HepG2 (cell line): ENCODE measurements around the gene CTXN1. TPM values are rescaled to one million over a fixed set of nuclear protein-coding genes. Genes with fewer than 3 reads are reported as not detected.

Experiments
- ARNT2 ChIP-seq: sonication (generic); formaldehyde crosslinking; IDR thresholded peaks from 2 replicates; pipeline ENCODE4 v1.8.0; 2022; ENCODE audit warnings: mild to moderate bottlenecking, low read depth, missing genetic modification reagents, moderate library complexity
- CHD4 ChIP-seq: fragments of 200-600 bp; sonication (generic); IDR thresholded peaks from 2 replicates; pipeline ENCODE4 v1.7.0; 2017; ENCODE audit warnings: mild to moderate bottlenecking, low read length, borderline replicate concordance
- E2F1 ChIP-seq: sonication (generic); formaldehyde crosslinking; IDR thresholded peaks from 2 replicates; pipeline ENCODE4 v1.5.0; 2020; ENCODE audit warnings: missing genetic modification reagents
- GATA4 ChIP-seq: sonication (generic); IDR thresholded peaks from 2 replicates; pipeline ENCODE4 v1.6.1; 2016; ENCODE audit warnings: antibody characterized with exemption, low read depth, borderline replicate concordance
- HMGXB4 ChIP-seq, 2 experiments: sonication (generic) in 1 of 2; formaldehyde crosslinking in 1 of 2; IDR thresholded peaks; 2 replicates each; pipeline versions ENCODE4 v1.4.0 to v1.6.1; 2018 to 2020; ENCODE audit warnings: missing genetic modification reagents in 2 of 2, borderline replicate concordance in 1 of 2, low read depth in 1 of 2, mild to moderate bottlenecking in 1 of 2, missing biosample characterization in 1 of 2
- ISL2 ChIP-seq: sonication (generic); formaldehyde crosslinking; IDR thresholded peaks from 2 replicates; pipeline ENCODE4 v1.5.0; 2020; ENCODE audit warnings: missing genetic modification reagents
- MAFF ChIP-seq: IDR thresholded peaks from 2 replicates; pipeline ENCODE4 v1.6.1; 2011; ENCODE audit warnings: low read depth, low read length, improper control_type of control experiment
- MTF2 ChIP-seq: sonication (generic); formaldehyde crosslinking; IDR thresholded peaks from 2 replicates; pipeline ENCODE4 v1.5.0; 2020; ENCODE audit warnings: missing genetic modification reagents, borderline replicate concordance
- MYNN ChIP-seq: sonication (generic); formaldehyde crosslinking; IDR thresholded peaks from 2 replicates; pipeline ENCODE4 v1.4.0; 2020; ENCODE audit warnings: mild to moderate bottlenecking, low read depth, missing genetic modification reagents
- SMARCE1 ChIP-seq: fragments of 450-650 bp; IDR thresholded peaks from 2 replicates; pipeline ENCODE4 v1.6.1; 2017; ENCODE audit warnings: borderline replicate concordance
- ZBTB1 ChIP-seq: sonication (generic); formaldehyde crosslinking; IDR thresholded peaks from 2 replicates; pipeline ENCODE4 v1.4.0; 2020; ENCODE audit warnings: missing genetic modification reagents, borderline replicate concordance
- ZFP1 ChIP-seq: IDR thresholded peaks from 2 replicates; pipeline ENCODE4 v1.6.1; 2016
- ZNF232 ChIP-seq: sonication (generic); formaldehyde crosslinking; IDR thresholded peaks from 2 replicates; pipeline ENCODE4 v1.4.0; 2020; ENCODE audit warnings: missing genetic modification reagents, borderline replicate concordance
- ZNF564 ChIP-seq: sonication (generic); formaldehyde crosslinking; IDR thresholded peaks from 2 replicates; pipeline ENCODE4 v1.8.1; 2023; ENCODE audit warnings: mild to moderate bottlenecking, missing genetic modification reagents
- ZNF703 ChIP-seq: sonication (generic); formaldehyde crosslinking; IDR thresholded peaks from 2 replicates; pipeline ENCODE4 v1.5.1; 2020; ENCODE audit warnings: missing genetic modification reagents, mild to moderate bottlenecking, moderate library complexity, borderline replicate concordance
- ZNF788 ChIP-seq: sonication (generic); formaldehyde crosslinking; IDR thresholded peaks from 2 replicates; pipeline ENCODE4 v1.5.0; 2020; ENCODE audit warnings: mild to moderate bottlenecking, missing genetic modification reagents, borderline replicate concordance
- polyA plus RNA-seq, 8 experiments: library from polyadenylated mRNA; depleted of rRNA in 3 of 8; stranded (reverse) in 7 of 8; unstranded in 1 of 8; fragments of >200 nt; fragmentation: Illumina TruSeq in 4 of 8; extraction: Trizol in 4 of 8; gene quantifications; 2 replicates each; pipeline versions ENCODE4 v1.2.1 to v1.2.3, GENCODE V29; 2011 to 2016; ENCODE audit warnings: low read depth in 4 of 8, missing spikeins in 1 of 8, mixed read lengths in 1 of 8; ENCODE audit not compliant: insufficient read depth in 1 of 8
- total RNA-seq, 5 experiments: library from RNA; depleted of rRNA; stranded (reverse); fragments of >200 nt; fragmentation: Illumina TruSeq; extraction: Trizol; gene quantifications; 2 replicates each; pipeline ENCODE4 v1.2.3, GENCODE V29; 2016; ENCODE audit warnings: low read depth in 1 of 5
- TF ChIP-seq, protein P1 (sequence below): sonication (generic); formaldehyde crosslinking; IDR thresholded peaks from 2 replicates; pipeline ENCODE4 v1.4.0; 2020; ENCODE audit warnings: mild to moderate bottlenecking, missing genetic modification reagents
- TF ChIP-seq, protein P2 (sequence below): IDR thresholded peaks from 2 replicates; pipeline ENCODE4 v1.6.1; 2012; ENCODE audit warnings: low read depth, low read length, improper control_type of control experiment

CTXN1 gene
- total and polyA plus RNA-seq, 2 of the 13 experiments (the other 11 are each of a cell fraction or from before 2014, with no cell fraction given), result 0.11 TPM; not detected in 1

GRCh38 chr19:7919610-7920518, 6.1 kb downstream of the CTXN1 start, which contains the start of gene SNAPC2 (continued):
- TF ChIP-seq, protein P1, sequence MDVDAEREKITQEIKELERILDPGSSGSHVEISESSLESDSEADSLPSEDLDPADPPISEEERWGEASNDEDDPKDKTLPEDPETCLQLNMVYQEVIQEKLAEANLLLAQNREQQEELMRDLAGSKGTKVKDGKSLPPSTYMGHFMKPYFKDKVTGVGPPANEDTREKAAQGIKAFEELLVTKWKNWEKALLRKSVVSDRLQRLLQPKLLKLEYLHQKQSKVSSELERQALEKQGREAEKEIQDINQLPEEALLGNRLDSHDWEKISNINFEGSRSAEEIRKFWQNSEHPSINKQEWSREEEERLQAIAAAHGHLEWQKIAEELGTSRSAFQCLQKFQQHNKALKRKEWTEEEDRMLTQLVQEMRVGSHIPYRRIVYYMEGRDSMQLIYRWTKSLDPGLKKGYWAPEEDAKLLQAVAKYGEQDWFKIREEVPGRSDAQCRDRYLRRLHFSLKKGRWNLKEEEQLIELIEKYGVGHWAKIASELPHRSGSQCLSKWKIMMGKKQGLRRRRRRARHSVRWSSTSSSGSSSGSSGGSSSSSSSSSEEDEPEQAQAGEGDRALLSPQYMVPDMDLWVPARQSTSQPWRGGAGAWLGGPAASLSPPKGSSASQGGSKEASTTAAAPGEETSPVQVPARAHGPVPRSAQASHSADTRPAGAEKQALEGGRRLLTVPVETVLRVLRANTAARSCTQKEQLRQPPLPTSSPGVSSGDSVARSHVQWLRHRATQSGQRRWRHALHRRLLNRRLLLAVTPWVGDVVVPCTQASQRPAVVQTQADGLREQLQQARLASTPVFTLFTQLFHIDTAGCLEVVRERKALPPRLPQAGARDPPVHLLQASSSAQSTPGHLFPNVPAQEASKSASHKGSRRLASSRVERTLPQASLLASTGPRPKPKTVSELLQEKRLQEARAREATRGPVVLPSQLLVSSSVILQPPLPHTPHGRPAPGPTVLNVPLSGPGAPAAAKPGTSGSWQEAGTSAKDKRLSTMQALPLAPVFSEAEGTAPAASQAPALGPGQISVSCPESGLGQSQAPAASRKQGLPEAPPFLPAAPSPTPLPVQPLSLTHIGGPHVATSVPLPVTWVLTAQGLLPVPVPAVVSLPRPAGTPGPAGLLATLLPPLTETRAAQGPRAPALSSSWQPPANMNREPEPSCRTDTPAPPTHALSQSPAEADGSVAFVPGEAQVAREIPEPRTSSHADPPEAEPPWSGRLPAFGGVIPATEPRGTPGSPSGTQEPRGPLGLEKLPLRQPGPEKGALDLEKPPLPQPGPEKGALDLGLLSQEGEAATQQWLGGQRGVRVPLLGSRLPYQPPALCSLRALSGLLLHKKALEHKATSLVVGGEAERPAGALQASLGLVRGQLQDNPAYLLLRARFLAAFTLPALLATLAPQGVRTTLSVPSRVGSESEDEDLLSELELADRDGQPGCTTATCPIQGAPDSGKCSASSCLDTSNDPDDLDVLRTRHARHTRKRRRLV (CRISPR knock-in tag), result no peak
- TF ChIP-seq MTF2, result no peak
- peak; percentile 85; the same call in 1 of the 2 replicates for TF ChIP-seq CHD4
- no peak for TF ChIP-seq MYNN (CRISPR knock-in tag)
- no peak for TF ChIP-seq SMARCE1
- TF ChIP-seq ZNF788, result peak; percentile 50
- TF ChIP-seq ZBTB1 (CRISPR knock-in tag), result no peak
- TF ChIP-seq, protein P2, sequence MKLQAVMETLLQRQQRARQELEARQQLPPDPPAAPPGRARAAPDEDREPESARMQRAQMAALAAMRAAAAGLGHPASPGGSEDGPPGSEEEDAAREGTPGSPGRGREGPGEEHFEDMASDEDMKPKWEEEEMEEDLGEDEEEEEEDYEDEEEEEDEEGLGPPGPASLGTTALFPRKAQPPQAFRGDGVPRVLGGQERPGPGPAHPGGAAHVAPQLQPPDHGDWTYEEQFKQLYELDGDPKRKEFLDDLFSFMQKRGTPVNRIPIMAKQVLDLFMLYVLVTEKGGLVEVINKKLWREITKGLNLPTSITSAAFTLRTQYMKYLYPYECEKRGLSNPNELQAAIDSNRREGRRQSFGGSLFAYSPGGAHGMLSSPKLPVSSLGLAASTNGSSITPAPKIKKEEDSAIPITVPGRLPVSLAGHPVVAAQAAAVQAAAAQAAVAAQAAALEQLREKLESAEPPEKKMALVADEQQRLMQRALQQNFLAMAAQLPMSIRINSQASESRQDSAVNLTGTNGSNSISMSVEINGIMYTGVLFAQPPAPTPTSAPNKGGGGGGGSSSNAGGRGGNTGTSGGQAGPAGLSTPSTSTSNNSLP, result 0 out of 2 replicates have a peak, but pooled peaks have one; percentile 15
- TF ChIP-seq E2F1, result 0 out of 2 replicates have a peak, but pooled peaks have one; percentile 32
- peak; percentile 74; the same call in 1 of the 2 replicates for TF ChIP-seq ZNF564 (CRISPR knock-in tag)
- TF ChIP-seq ZNF232 (CRISPR knock-in tag), result no peak; the same call in 1 of the 2 replicates
- peak; percentile 70; the same call in 1 of the 2 replicates for TF ChIP-seq ARNT2 (CRISPR knock-in tag)
- TF ChIP-seq HMGXB4 (CRISPR knock-in tag; IDR thresholded peaks at IDR 0.05; ENCODE audit: borderline replicate concordance in 1 of 2, low read depth in 1 of 2), result peak; percentile 72 to 75; a peak in 3 of 4 replicates
- no peak; the same call in 1 of the 2 replicates for TF ChIP-seq ZNF703
- peak; percentile 53; the same call in 1 of the 2 replicates for TF ChIP-seq ISL2 (CRISPR knock-in tag)
- TF ChIP-seq GATA4, result no peak
- no peak for TF ChIP-seq ZFP1 (CRISPR knock-in tag)
- no peak for TF ChIP-seq MAFF
